Cardiac septum (tissue), 1 donor: ENCODE results near the gene PARVA. TPM values are rescaled to one million over a fixed set of nuclear protein-coding genes. Genes with fewer than 3 reads are reported as not detected.

Experiments used
- DNase-seq: peaks from one replicate; pipeline ENCODE4 v3.0.0-alpha.2; 2020; ENCODE audit warnings: low spot score
- intact Hi-C: fragments of 100-400 bp; cut with DNase I; formaldehyde crosslinking; loops from one replicate; pipeline ENCODE4 v1.14.0; 2022
- total RNA-seq: library from RNA; stranded (reverse); fragmentation: NEBNext Ultra II Directional; extraction: Animal tissue kit (Norgen Biotek cat#: 25700); gene quantifications from one replicate; pipeline ENCODE4 v1.2.1, GENCODE V29; 2021
- donor health status: DM: no; HTN: no; CAD: no.

The PARVA gene
- total RNA-seq, 1 donor from 2014 or later: 70.5 TPM

- peak; percentile 47 for DNase-seq
- intact Hi-C loops: no loop called here
Measured at GRCh38 chr11:12536566-12536965, 159.2 kb downstream of the PARVA start.

GRCh38 chr11:12537778-12538401 lies 160.5 kb downstream of the PARVA start:
- peak; percentile 69 for DNase-seq
- intact Hi-C loops: no loop called here

GRCh38 chr11:12538889-12539421 lies 161.6 kb downstream of the PARVA start:
- peak; percentile 43 for DNase-seq
- intact Hi-C loops: no loop called here

GRCh38 chr11:12539572-12539971 lies 162.2 kb downstream of the PARVA start:
- intact Hi-C loops: no loop called here
- DNase-seq: no peak

- DNase-seq: no peak
Measured at GRCh38 chr11:12540075-12540680, 162.8 kb downstream of the PARVA start.

GRCh38 chr11:12540913-12541582 lies 163.7 kb downstream of the PARVA start:
- intact Hi-C loops: no loop called here
- DNase-seq: peak; percentile 57

More at GRCh38 chr11:12540075-12540680, 162.8 kb downstream of the PARVA start:
- intact Hi-C loops: no loop called here

- intact Hi-C loops: no loop called here
- peak; percentile 47 for DNase-seq
Measured at GRCh38 chr11:12541583-12542151, 164.3 kb downstream of the PARVA start.

- intact Hi-C loops: no loop called here
- peak; percentile 39 for DNase-seq
Measured at GRCh38 chr11:12542186-12542935, 165.0 kb downstream of the PARVA start.

GRCh38 chr11:12543596-12544415 lies 166.4 kb downstream of the PARVA start:
- intact Hi-C loops: no loop called here

GRCh38 chr11:12544986-12545775 lies 167.8 kb downstream of the PARVA start:
- DNase-seq: no peak
- intact Hi-C loops: no loop called here

More at GRCh38 chr11:12543596-12544415, 166.4 kb downstream of the PARVA start:
- no peak for DNase-seq

- intact Hi-C loops: no loop called here
- DNase-seq: no peak
Measured at GRCh38 chr11:12546122-12546521, 168.8 kb downstream of the PARVA start.

GRCh38 chr11:12546660-12547059 lies 169.3 kb downstream of the PARVA start:
- intact Hi-C loops: no loop called here
- DNase-seq: no peak

GRCh38 chr11:12547953-12548650 lies 170.7 kb downstream of the PARVA start:
- DNase-seq: no peak
- intact Hi-C loops: no loop called here

GRCh38 chr11:12552692-12553091 lies 175.3 kb downstream of the PARVA start:
- no peak for DNase-seq
- intact Hi-C loops: loop anchor here (10.0 kb wide), 1 partner anchor 138 kb away; no protein-coding TSS in a partner anchor

GRCh38 chr11:12554122-12554521 lies 176.8 kb downstream of the PARVA start:
- intact Hi-C loops: loop anchor here (10.0 kb wide), 1 partner anchor 139 kb away; no protein-coding TSS in a partner anchor
- no peak for DNase-seq

- no peak for DNase-seq
- intact Hi-C loops: loop anchor here (10.0 kb wide), 1 partner anchor 141 kb away; no protein-coding TSS in a partner anchor
Measured at GRCh38 chr11:12556155-12556554, 178.8 kb downstream of the PARVA start.

- DNase-seq: peak; percentile 88
- intact Hi-C loops: loop anchor here (10.0 kb wide), 1 partner anchor 142 kb away; no protein-coding TSS in a partner anchor
Measured at GRCh38 chr11:12556788-12557384, 179.5 kb downstream of the PARVA start.
